Measurements from ENCODE around the gene PPARA.
A peak's percentile ranks its signal among the peaks of the same experiment; 100 is the strongest.
"Not testable (repeated sequence)": the region's sequence is repeated elsewhere in the genome, so short reads cannot be mapped to it uniquely, and the experiment has no call there.

Gene PPARA

DNA sequence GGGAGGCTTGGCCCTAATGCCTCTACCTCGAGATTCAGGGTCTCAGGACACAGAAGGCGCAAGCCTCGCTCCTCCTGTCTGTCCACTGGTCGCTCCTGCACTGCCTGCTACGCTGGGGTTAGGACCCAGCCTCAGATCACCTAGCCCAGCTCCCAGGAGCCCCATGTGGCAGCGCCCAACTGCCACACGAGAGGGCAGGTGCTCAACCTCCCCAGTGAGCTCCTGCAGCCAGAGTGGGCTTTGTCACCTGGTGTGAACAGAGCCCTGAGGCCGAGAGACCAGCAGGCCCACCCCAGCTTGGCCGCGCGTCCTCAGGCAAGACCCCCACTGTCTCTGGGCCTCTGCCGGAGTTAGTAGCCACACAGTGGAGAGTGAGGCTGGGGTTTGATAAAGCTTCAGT is 21.7 kb upstream of the PPARA start:
- no peak for TF ChIP-seq Cebpa-rat (IDR thresholded peaks at IDR 0.05)
- Histone ChIP-seq H3K27ac (peak overlapping the region; percentile 74 to 92 (median 89); a peak in 20 of 22 replicates), H3K4me1 (peaks cover 31 to 49% (median 43%) of the 10 kb centered on the region in 10 experiments)

GRCh38 chr22:46129390-46130041 is 20.8 kb upstream of the PPARA start:
- H4K20me1 ChIP-seq, result no peaks in the 10 kb centered on the region
- no peaks in the 10 kb centered on the region for H3K36me3 ChIP-seq
- peak overlapping the region; percentile 74 to 92 (median 89) for H3K27ac ChIP-seq
- no peak for TF ChIP-seq Cebpa-rat (IDR thresholded peaks at IDR 0.05)
- peak overlapping the region; percentile 77 to 97 (median 92) for H3K4me2 ChIP-seq
- H3K9me3 ChIP-seq (replicated peaks in 1 of 11), result no peaks in the 10 kb centered on the region
- peak overlapping the region; percentile 69 to 82 (median 80) for H3K9ac ChIP-seq
- H3K4me1 ChIP-seq, result peaks cover 30 to 44% (median 39%) of the 10 kb centered on the region in 10 experiments
- no peaks in the 10 kb centered on the region for H3K27me3 ChIP-seq
- peak overlapping the region; percentile 1 to 61 (median 46); a peak in 17 of 20 replicates for H3K4me3 ChIP-seq

More for the DNA sequence above, 21.7 kb upstream of the PPARA start:
- Histone ChIP-seq H4K20me1 (no peaks in the 10 kb centered on the region), H3K4me3 (peak overlapping the region in 2 of 10 experiments; percentile 46 to 61; a peak in 3 of 20 replicates), H3K9ac (peak overlapping the region in 10 of 11 experiments; percentile 69 to 82 (median 80); a peak in 16 of 22 replicates), H3K36me3 (no peaks in the 10 kb centered on the region), H3K9me3 (replicated peaks in 1 of 11) (no peaks in the 10 kb centered on the region), H3K27me3 (no peaks in the 10 kb centered on the region), H3K4me2 (peak overlapping the region; percentile 77 to 97 (median 92))

- Histone ChIP-seq H3K9ac (peak overlapping the region in 3 of 11 experiments; percentile 10 to 82 (median 24); a peak in 6 of 22 replicates), H3K9me3 (replicated peaks in 1 of 11) (no peaks in the 10 kb centered on the region), H3K27ac (peak overlapping the region in 1 of 11 experiments; percentile 26; a peak in 2 of 22 replicates), H3K27me3 (no peaks in the 10 kb centered on the region), H4K20me1 (peaks cover 0 to 4% (median 0%) of the 10 kb centered on the region in 11 experiments; a peak in 1 of 22 replicates), H3K4me1 (peaks cover 30 to 44% (median 40%) of the 10 kb centered on the region in 10 experiments), H3K4me2 (peak overlapping the region; percentile 77 to 97 (median 92); a peak in 15 of 22 replicates), H3K36me3 (no peaks in the 10 kb centered on the region), H3K4me3 (no peak overlapping the region)
- no peak for TF ChIP-seq Cebpa-rat (IDR thresholded peaks at IDR 0.05)
These were observed 19.2 kb upstream of the PPARA start for GRCh38 chr22:46131151-46131587.

GRCh38 chr22:46132193-46132829 is 18.0 kb upstream of the PPARA start:
- H4K20me1 ChIP-seq; H3K27ac ChIP-seq; H3K9ac ChIP-seq; H3K4me2 ChIP-seq; H3K9me3 ChIP-seq (replicated peaks in 1 of 11); H3K4me3 ChIP-seq; H3K36me3 ChIP-seq; H3K27me3 ChIP-seq: not testable (repeated sequence)
- peaks cover 31 to 52% (median 49%) of the 10 kb centered on the region in 10 experiments for H3K4me1 ChIP-seq

DNA sequence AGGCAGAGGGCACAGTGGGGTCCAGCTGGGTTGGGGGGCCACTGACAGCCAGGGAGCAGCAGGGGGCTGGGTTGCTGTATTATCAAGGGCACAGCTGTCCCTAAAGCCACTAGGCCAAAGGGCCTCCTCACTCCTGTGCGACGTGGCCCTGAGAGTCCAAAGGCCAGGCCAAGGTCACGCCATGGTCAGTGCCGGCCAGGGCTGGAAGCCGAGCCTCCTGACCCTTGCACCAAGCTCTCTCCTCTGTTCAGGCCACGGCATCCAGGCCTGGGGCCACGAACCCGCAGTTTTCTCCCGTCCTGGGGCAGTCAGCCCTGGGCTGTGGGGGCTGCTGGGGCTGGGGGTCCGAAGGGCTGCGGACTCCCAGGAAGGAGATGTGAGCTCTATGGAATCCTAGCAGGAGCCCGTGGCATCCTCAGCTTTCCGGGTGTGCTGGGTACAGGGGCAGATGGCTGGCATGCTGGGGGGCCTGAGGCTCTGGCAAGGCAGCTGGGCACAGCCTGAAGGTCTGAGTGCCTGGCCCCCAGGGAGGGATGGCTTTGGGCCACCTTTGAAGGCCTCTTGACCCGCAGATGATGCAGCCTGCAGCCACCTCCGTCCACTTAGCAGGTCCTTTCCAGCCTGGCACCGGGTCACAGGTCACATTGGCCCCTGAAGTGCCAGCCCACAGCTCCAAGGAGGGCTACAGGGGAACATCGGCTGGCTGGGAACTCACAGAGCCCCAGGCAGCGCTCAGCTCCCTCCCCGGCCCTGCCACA is 17.3 kb upstream of the PPARA start:
- Histone ChIP-seq H3K27me3 (no peaks in the 10 kb centered on the region), H3K4me2 (no peak overlapping the region), H3K9me3 (replicated peaks in 1 of 11) (no peaks in the 10 kb centered on the region), H3K9ac (no peak overlapping the region), H4K20me1 (peaks cover 0 to 4% (median 0%) of the 10 kb centered on the region in 11 experiments; a peak in 2 of 22 replicates), H3K27ac (no peak overlapping the region), H3K4me3 (no peak overlapping the region), H3K4me1 (peaks cover 31 to 51% (median 46%) of the 10 kb centered on the region in 10 experiments), H3K36me3 (no peaks in the 10 kb centered on the region)
- no peak for TF ChIP-seq Cebpa-rat (IDR thresholded peaks at IDR 0.05)

GRCh38 chr22:46133588-46133855 is 16.8 kb upstream of the PPARA start:
- Histone ChIP-seq H3K36me3 (no peaks in the 10 kb centered on the region), H3K27ac (no peak overlapping the region), H3K9me3 (replicated peaks in 1 of 11) (no peaks in the 10 kb centered on the region), H4K20me1 (peaks cover 0 to 4% (median 0%) of the 10 kb centered on the region in 11 experiments; a peak in 2 of 22 replicates), H3K4me2 (no peak overlapping the region), H3K9ac (no peak overlapping the region), H3K27me3 (no peaks in the 10 kb centered on the region), H3K4me1 (peaks cover 33 to 51% (median 46%) of the 10 kb centered on the region in 10 experiments), H3K4me3 (no peak overlapping the region)
- TF ChIP-seq Cebpa-rat (IDR thresholded peaks at IDR 0.05), result no peak

DNA sequence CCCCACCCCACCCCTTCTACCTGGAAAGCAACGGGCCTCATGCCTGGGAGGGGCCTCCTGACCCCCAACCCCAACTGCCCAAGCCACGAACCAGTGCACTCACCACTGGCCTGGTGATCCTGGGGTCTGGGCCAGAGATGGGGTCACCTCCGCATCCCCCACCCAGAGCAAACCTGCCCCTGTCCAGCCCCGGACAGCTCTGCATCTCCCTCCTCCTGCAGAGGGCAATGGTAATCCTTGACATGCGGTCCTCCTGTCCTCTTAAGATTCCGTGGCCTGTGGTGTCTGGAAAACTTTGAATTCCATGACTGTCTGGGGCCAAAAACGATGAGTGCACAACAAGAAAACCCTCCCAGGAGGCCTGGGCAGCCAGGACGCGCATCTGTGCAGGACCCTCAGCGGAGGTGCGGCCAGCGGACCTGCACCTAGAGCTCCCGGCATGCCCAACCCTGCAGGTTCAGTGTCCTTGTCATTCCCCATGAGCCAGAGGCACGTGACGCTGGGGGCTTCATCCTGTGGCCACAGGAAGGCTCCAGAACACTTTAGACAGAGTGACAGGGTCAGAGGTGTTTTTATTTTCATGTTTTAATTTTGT is 16.1 kb upstream of the PPARA start:
- Histone ChIP-seq H3K27me3 (no peaks in the 10 kb centered on the region), H3K4me3 (no peak overlapping the region), H4K20me1 (peaks cover 0 to 4% (median 0%) of the 10 kb centered on the region in 11 experiments; a peak in 2 of 22 replicates), H3K9me3 (replicated peaks in 1 of 11) (no peaks in the 10 kb centered on the region), H3K4me2 (no peak overlapping the region), H3K36me3 (no peaks in the 10 kb centered on the region), H3K27ac (no peak overlapping the region), H3K9ac (no peak overlapping the region), H3K4me1 (peaks cover 28 to 51% (median 46%) of the 10 kb centered on the region in 10 experiments)
- TF ChIP-seq Cebpa-rat (IDR thresholded peaks at IDR 0.05), result no peak

DNA sequence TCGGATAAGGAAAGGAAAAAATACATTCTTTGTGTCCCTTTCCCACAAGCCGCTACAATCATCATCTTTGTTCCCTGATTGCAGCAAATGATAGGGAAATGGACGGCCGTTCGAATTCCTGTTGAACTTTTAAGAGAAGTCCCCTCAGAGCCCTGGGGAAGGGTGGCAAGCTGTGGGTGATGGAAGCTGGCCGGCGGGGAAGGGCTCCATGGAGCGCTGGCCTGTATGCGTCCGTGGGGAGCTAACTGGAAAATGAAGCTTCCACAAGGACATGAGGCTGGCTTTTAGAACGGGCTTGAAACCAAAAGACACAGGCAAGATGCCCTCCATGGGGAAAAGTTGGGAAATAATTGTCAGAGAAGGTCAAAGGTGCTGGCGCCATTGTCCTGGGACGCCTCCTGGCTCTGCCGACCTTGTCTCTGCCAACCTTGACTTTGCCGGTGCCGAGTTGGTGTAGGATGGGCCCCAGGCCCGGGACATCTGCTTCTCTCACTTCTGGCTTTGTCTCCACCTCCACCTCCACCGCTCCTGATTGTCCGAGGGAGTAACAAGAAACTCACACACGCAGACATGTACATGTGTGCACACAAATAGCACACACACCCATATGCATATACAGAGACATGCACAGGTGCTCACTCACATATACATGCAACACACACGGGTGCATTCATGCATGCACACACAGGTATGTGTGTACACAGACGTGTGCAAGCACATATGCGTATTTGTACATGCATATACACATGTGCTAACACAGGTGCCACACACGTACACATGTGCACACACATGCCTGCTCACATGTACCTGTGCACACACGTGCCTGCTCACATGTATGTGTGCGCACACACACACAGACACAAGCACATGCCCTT is 14.5 kb upstream of the PPARA start:
- Histone ChIP-seq H3K9ac (no peak overlapping the region), H3K9me3 (replicated peaks in 1 of 11) (no peaks in the 10 kb centered on the region), H3K4me1 (peaks cover 12 to 35% (median 30%) of the 10 kb centered on the region in 10 experiments), H3K27ac (no peak overlapping the region), H3K36me3 (no peaks in the 10 kb centered on the region), H3K4me2 (peak overlapping the region in 1 of 11 experiments; percentile 37; a peak in 2 of 22 replicates), H4K20me1 (peaks cover 0 to 5% (median 0%) of the 10 kb centered on the region in 11 experiments; a peak in 2 of 22 replicates), H3K4me3 (no peak overlapping the region), H3K27me3 (no peaks in the 10 kb centered on the region)
- TF ChIP-seq Cebpa-rat (IDR thresholded peaks at IDR 0.05), result no peak

All from BLaER1 treated with 17β-estradiol and CSF1 and Interleukin-3, amounts not matched to agents 10 nM and 100 nM (cell line).